ENCODE data around the gene ZNF784. TPM values are rescaled to one million over a fixed set of nuclear protein-coding genes. Genes with fewer than 3 reads are reported as not detected.

ZNF784 gene
- total and polyA plus RNA-seq, 2 of the 4 experiments (the other 2 are of a cell fraction): 2.5 to 3.7 TPM

Other genes with a start within 250 kb of the ZNF784 start
- gene TMEM190, start 247.7 kb downstream of the ZNF784 start, total RNA-seq (2012; rRNA removed): not detected in 2 replicates
- 1.4 and 1.6 TPM in 2 replicates for gene TMEM190, start 247.7 kb downstream of the ZNF784 start, polyA plus RNA-seq (2012; rRNA removed)
- not detected in 2 replicates for gene TMEM238, start 240.3 kb downstream of the ZNF784 start, total RNA-seq (2012; rRNA removed)
- gene TMEM238, start 240.3 kb downstream of the ZNF784 start, polyA plus RNA-seq (2012; rRNA removed): not detected in 2 replicates
- 386 and 998 TPM in 2 replicates for gene RPL28, start 238.6 kb downstream of the ZNF784 start, total RNA-seq (2012; rRNA removed)
- 1,428 and 1,693 TPM in 2 replicates for gene RPL28, start 238.6 kb downstream of the ZNF784 start, polyA plus RNA-seq (2012; rRNA removed)
- 69.5 and 74.4 TPM in 2 replicates for gene UBE2S, start 216.8 kb downstream of the ZNF784 start, total RNA-seq (2012; rRNA removed)
- 104 and 177 TPM in 2 replicates for gene UBE2S, start 216.8 kb downstream of the ZNF784 start, polyA plus RNA-seq (2012; rRNA removed)
- not detected in 2 replicates for gene SHISA7, start 181.3 kb downstream of the ZNF784 start, total RNA-seq (2012; rRNA removed)
- 0.03 TPM in 1 of 2 replicates, not detected in the other for gene SHISA7, start 181.3 kb downstream of the ZNF784 start, polyA plus RNA-seq (2012; rRNA removed)
- gene ISOC2, start 162.9 kb downstream of the ZNF784 start, total RNA-seq (2012; rRNA removed): 46.7 and 56.1 TPM in 2 replicates
- 82.1 and 119 TPM in 2 replicates for gene ISOC2, start 162.9 kb downstream of the ZNF784 start, polyA plus RNA-seq (2012; rRNA removed)
- not detected in 2 replicates for gene C19orf85, start 159.8 kb downstream of the ZNF784 start, total RNA-seq (2012; rRNA removed)
- gene C19orf85, start 159.8 kb downstream of the ZNF784 start, polyA plus RNA-seq (2012; rRNA removed): not detected in 2 replicates
- gene ZNF628, start 147.9 kb downstream of the ZNF784 start, total RNA-seq (2012; rRNA removed): 0.18 and 0.28 TPM in 2 replicates
- gene ZNF628, start 147.9 kb downstream of the ZNF784 start, polyA plus RNA-seq (2012; rRNA removed): 1.9 and 2.6 TPM in 2 replicates
- gene NAT14, start 139.4 kb downstream of the ZNF784 start, total RNA-seq (2012; rRNA removed): 4.3 and 7.2 TPM in 2 replicates
- gene NAT14, start 139.4 kb downstream of the ZNF784 start, polyA plus RNA-seq (2012; rRNA removed): 40.9 and 41.2 TPM in 2 replicates
- 1.4 and 1.7 TPM in 2 replicates for gene SSC5D, start 136.1 kb downstream of the ZNF784 start, total RNA-seq (2012; rRNA removed)
- gene SSC5D, start 136.1 kb downstream of the ZNF784 start, polyA plus RNA-seq (2012; rRNA removed): 14.1 and 19.1 TPM in 2 replicates
- gene SBK2, start 87.4 kb downstream of the ZNF784 start, total RNA-seq (2012; rRNA removed): not detected in 2 replicates
- 0.30 and 0.48 TPM in 2 replicates for gene SBK2, start 87.4 kb downstream of the ZNF784 start, polyA plus RNA-seq (2012; rRNA removed)
- 0.18 TPM in 1 of 2 replicates, not detected in the other for gene SBK3, start 79.0 kb downstream of the ZNF784 start, total RNA-seq (2012; rRNA removed)
- 0.05 and 0.16 TPM in 2 replicates for gene SBK3, start 79.0 kb downstream of the ZNF784 start, polyA plus RNA-seq (2012; rRNA removed)
- 0.54 and 0.83 TPM in 2 replicates for gene ZNF579, start 43.7 kb downstream of the ZNF784 start, total RNA-seq (2012; rRNA removed)
- gene ZNF579, start 43.7 kb downstream of the ZNF784 start, polyA plus RNA-seq (2012; rRNA removed): 9.0 and 10.7 TPM in 2 replicates
- 0.83 and 1.3 TPM in 2 replicates for gene FIZ1, start 25.0 kb downstream of the ZNF784 start, total RNA-seq (2012; rRNA removed)
- gene FIZ1, start 25.0 kb downstream of the ZNF784 start, polyA plus RNA-seq (2012; rRNA removed): 5.5 and 5.9 TPM in 2 replicates
- gene ZNF524, start 24.3 kb downstream of the ZNF784 start, total RNA-seq (2012; rRNA removed): 2.3 and 2.8 TPM in 2 replicates
- 6.6 and 8.0 TPM in 2 replicates for gene ZNF524, start 24.3 kb downstream of the ZNF784 start, polyA plus RNA-seq (2012; rRNA removed)
- gene ZNF865, start 18.9 kb downstream of the ZNF784 start, total RNA-seq (2012; rRNA removed): under 0.01 TPM in 2 replicates
- 4.6 and 6.3 TPM in 2 replicates for gene ZNF865, start 18.9 kb downstream of the ZNF784 start, polyA plus RNA-seq (2012; rRNA removed)
- gene ZNF580, start 16.4 kb upstream of the ZNF784 start, total RNA-seq (2012; rRNA removed): 1.4 and 1.7 TPM in 2 replicates
- gene ZNF580, start 16.4 kb upstream of the ZNF784 start, polyA plus RNA-seq (2012; rRNA removed): 36.9 and 44.4 TPM in 2 replicates
- 9.7 and 10.0 TPM in 2 replicates for gene ZNF581, start 19.1 kb upstream of the ZNF784 start, total RNA-seq (2012; rRNA removed)
- gene ZNF581, start 19.1 kb upstream of the ZNF784 start, polyA plus RNA-seq (2012; rRNA removed): 21.9 and 24.5 TPM in 2 replicates
- 2.2 and 2.3 TPM in 2 replicates for gene CCDC106, start 23.6 kb upstream of the ZNF784 start, total RNA-seq (2012; rRNA removed)
- 13.6 and 15.0 TPM in 2 replicates for gene CCDC106, start 23.6 kb upstream of the ZNF784 start, polyA plus RNA-seq (2012; rRNA removed)
- gene U2AF2, start 30.5 kb upstream of the ZNF784 start, total RNA-seq (2012; rRNA removed): 96.1 and 120 TPM in 2 replicates
- 260 and 303 TPM in 2 replicates for gene U2AF2, start 30.5 kb upstream of the ZNF784 start, polyA plus RNA-seq (2012; rRNA removed)
- 19.0 and 21.9 TPM in 2 replicates for gene EPN1, start 50.7 kb upstream of the ZNF784 start, total RNA-seq (2012; rRNA removed)
- gene EPN1, start 50.7 kb upstream of the ZNF784 start, polyA plus RNA-seq (2012; rRNA removed): 122 and 127 TPM in 2 replicates
- not detected in 2 replicates for gene NLRP9, start 113.8 kb upstream of the ZNF784 start, total RNA-seq (2012; rRNA removed)
- not detected in 2 replicates for gene NLRP9, start 113.8 kb upstream of the ZNF784 start, polyA plus RNA-seq (2012; rRNA removed)
- gene RFPL4A, start 134.5 kb upstream of the ZNF784 start, total RNA-seq (2012; rRNA removed): not detected in 2 replicates
- 0.07 TPM in 1 of 2 replicates, not detected in the other for gene RFPL4A, start 134.5 kb upstream of the ZNF784 start, polyA plus RNA-seq (2012; rRNA removed)
- gene RFPL4AL1, start 144.6 kb upstream of the ZNF784 start, total RNA-seq (2012; rRNA removed): not detected in 2 replicates
- not detected in 2 replicates for gene RFPL4AL1, start 144.6 kb upstream of the ZNF784 start, polyA plus RNA-seq (2012; rRNA removed)
- not detected in 2 replicates for gene NLRP11, start 207.4 kb upstream of the ZNF784 start, total RNA-seq (2012; rRNA removed)
- not detected in 2 replicates for gene NLRP11, start 207.4 kb upstream of the ZNF784 start, polyA plus RNA-seq (2012; rRNA removed)
- gene NLRP4, start 212.0 kb upstream of the ZNF784 start, total RNA-seq (2012; rRNA removed): not detected in 2 replicates
- gene NLRP4, start 212.0 kb upstream of the ZNF784 start, polyA plus RNA-seq (2012; rRNA removed): not detected in 2 replicates

Data from IMR-90 (cell line).